ENCODE results near the gene FDXR.

DNA sequence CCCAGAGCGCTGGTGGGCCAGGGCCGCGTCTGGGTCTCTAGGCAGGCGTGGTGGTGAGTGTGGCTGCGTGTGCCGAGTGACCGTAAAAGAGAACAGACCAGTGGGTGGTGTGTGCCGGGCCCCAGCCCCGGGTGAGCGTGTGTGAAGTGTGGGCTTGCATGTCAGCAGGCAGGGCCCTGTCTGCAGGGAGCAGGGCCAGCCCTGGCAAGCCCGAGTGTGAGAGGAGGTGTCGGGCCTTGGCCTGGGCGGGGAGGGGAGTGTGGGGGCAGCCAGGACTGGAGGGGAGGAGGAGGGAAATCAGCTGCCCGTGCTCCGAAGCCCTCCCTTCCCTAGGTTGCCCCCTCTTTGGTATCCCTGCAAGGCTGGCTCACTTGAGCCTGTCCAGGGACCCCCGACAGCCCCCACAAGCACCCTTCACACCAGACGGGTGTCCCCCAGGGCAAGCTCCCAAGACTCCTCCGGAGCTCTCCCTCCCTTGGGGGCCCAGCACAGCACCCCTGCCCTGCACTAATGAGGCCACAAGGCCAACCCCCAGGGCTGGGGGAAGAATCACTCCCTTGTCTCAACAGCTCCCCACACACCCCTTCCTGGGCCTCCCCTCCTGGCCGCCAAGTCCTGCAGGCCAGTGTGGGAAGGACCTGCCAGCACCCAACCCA is 48.4 kb upstream of the FDXR start:
- TF ChIP-seq, protein P1, sequence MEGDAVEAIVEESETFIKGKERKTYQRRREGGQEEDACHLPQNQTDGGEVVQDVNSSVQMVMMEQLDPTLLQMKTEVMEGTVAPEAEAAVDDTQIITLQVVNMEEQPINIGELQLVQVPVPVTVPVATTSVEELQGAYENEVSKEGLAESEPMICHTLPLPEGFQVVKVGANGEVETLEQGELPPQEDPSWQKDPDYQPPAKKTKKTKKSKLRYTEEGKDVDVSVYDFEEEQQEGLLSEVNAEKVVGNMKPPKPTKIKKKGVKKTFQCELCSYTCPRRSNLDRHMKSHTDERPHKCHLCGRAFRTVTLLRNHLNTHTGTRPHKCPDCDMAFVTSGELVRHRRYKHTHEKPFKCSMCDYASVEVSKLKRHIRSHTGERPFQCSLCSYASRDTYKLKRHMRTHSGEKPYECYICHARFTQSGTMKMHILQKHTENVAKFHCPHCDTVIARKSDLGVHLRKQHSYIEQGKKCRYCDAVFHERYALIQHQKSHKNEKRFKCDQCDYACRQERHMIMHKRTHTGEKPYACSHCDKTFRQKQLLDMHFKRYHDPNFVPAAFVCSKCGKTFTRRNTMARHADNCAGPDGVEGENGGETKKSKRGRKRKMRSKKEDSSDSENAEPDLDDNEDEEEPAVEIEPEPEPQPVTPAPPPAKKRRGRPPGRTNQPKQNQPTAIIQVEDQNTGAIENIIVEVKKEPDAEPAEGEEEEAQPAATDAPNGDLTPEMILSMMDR (IDR thresholded peaks at IDR 0.05): no peak
- TF ChIP-seq POLR2A (IDR thresholded peaks at IDR 0.05): no peak

Measured in right lobe of liver (tissue), 4 donors.